DOHH2 (cell line): Measurements from ENCODE around the gene TEX26.

Experiments used
- CTCF ChIP-seq: fragments of 200-600 bp; sonication (generic); IDR thresholded peaks from one replicate; pipeline ENCODE4 v1.5.1; 2014; ENCODE audit warnings: antibody characterized with exemption, mild to moderate bottlenecking, low read depth, low read length; ENCODE audit not compliant: poor library complexity, severe bottlenecking
- EZH2phosphoT487 ChIP-seq: fragments of 200-600 bp; sonication (generic); IDR thresholded peaks from 2 replicates; pipeline ENCODE4 v1.6.1; 2017; ENCODE audit warnings: borderline replicate concordance, mild to moderate bottlenecking, antibody characterized with exemption, low read length, moderate library complexity, mixed read lengths

DNA sequence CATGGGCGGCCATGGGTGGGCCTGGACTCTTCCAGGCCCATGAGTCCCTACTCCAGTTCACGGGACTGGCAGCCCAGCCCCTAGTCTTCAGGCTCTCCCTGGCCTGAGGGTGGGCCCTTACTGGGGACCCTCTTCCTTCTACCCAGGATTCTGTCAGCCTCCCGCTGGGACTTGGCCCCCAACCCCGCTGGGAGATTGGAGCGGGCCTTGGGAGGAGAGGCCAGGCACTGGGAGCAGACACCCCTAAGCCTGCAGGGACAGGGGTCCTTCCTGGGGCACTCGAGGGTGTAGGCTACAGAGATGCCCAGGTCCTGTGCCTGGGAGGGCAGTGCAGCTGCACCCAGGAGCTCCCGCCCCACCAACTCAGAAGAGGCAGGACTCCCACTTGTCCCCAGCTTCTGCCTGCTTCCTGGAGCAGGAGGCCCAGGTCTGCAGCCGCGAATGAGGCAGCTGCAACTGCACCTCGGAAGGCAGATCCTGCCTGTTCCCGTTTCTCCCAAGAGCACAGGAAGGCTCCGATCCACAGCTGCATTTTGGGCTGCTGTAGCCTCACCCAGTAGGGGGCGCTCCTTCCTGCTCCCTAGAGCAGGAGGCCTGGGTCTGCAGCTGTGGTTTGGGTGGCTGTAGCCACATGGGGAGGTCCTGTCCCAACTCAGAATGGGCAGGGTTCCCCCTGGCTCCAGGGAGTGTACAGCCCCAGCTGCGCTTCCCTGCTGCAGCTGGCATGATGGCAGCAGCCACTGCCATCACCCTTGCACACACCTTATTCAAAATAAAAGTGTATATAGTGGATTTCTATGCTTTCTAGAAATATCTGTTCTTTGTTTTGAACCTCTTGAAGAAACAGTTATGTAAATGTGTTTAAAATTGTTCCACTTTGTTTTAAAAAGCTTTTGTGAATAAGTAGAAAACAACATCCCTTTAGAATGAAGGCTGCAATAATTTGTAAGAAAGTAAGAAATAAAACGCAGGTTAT, 46.8 kb downstream of the TEX26 start:
- peak; percentile 96 for TF ChIP-seq CTCF
- no peak for TF ChIP-seq EZH2phosphoT487
